HG02943 (cell line): ENCODE results near the gene ABCC11.
"Not testable (repeated sequence)": the region's sequence is repeated elsewhere in the genome, so short reads cannot be mapped to it uniquely, and the experiment has no call there.

Experiments
- ATAC-seq: cut with Tn5 transposase; IDR thresholded peaks from one replicate; pipeline ENCODE4 v1.9.1; 2021; ENCODE audit warnings: mild to moderate bottlenecking, low read depth, moderate library complexity; ENCODE audit not compliant: unreplicated experiment

Gene ABCC11

GRCh38 chr16:48204825-48205151 is 42.6 kb downstream of the ABCC11 start:
- no peak for ATAC-seq

- no peak for ATAC-seq
Observed at GRCh38 chr16:48203974-48204824, 43.1 kb downstream of the ABCC11 start.

GRCh38 chr16:48201515-48202201 is 45.7 kb downstream of the ABCC11 start:
- ATAC-seq, result no peak

- ATAC-seq, result no peak
Observed at GRCh38 chr16:48197294-48197693, 50.0 kb downstream of the ABCC11 start.

GRCh38 chr16:48194828-48195556 is 52.3 kb downstream of the ABCC11 start:
- no peak for ATAC-seq

- no peak for ATAC-seq
Observed at GRCh38 chr16:48193846-48194245, 53.5 kb downstream of the ABCC11 start.

- ATAC-seq, result no peak
Observed at GRCh38 chr16:48188449-48189102, 58.8 kb downstream of the ABCC11 start.

GRCh38 chr16:48187779-48188178 is 59.6 kb downstream of the ABCC11 start:
- no peak for ATAC-seq

- ATAC-seq, result no peak
Observed at GRCh38 chr16:48184681-48185080, 62.7 kb downstream of the ABCC11 start.

GRCh38 chr16:48182979-48183537 is 64.3 kb downstream of the ABCC11 start:
- ATAC-seq, result no peak

GRCh38 chr16:48181746-48182520 is 65.4 kb downstream of the ABCC11 start:
- ATAC-seq, result not testable (repeated sequence)

GRCh38 chr16:48180868-48181480 is 66.4 kb downstream of the ABCC11 start:
- no peak for ATAC-seq

- ATAC-seq, result no peak
Observed at GRCh38 chr16:48176635-48177408, 70.5 kb downstream of the ABCC11 start.

GRCh38 chr16:48173889-48174288 is 73.5 kb downstream of the ABCC11 start:
- ATAC-seq, result no peak

- ATAC-seq, result no peak
Observed at GRCh38 chr16:48172682-48173081, 74.7 kb downstream of the ABCC11 start.

- no peak for ATAC-seq
Observed at GRCh38 chr16:48169896-48170295, 77.4 kb downstream of the ABCC11 start.

- ATAC-seq, result no peak
Observed at GRCh38 chr16:48168075-48168474, 79.3 kb downstream of the ABCC11 start.

- not testable (repeated sequence) for ATAC-seq
Observed at GRCh38 chr16:48166617-48167016, 80.7 kb downstream of the ABCC11 start.
